Choroid plexus epithelial cell (primary cell): ENCODE measurements around the gene RAPGEF4.
A peak's percentile ranks its signal among the peaks of the same experiment; 100 is the strongest.

Experiments
- DNase-seq: peaks from one replicate; pipeline ENCODE4 v3.0.0-alpha.2; 2010; ENCODE audit warnings: low read depth
- H3K4me3 ChIP-seq: 2 replicates; pipeline ENCODE4 v1.5.1; 2011; ENCODE audit warnings: low read depth, mild to moderate bottlenecking, control low read depth, low read length, moderate library complexity
- TF ChIP-seq, protein P1 (sequence below): conservative IDR thresholded peaks from 2 replicates; pipeline ENCODE4 v1.5.1; 2011; ENCODE audit warnings: low read depth, mild to moderate bottlenecking, control low read depth, inconsistent platforms, low read length, moderate library complexity

Gene RAPGEF4

GRCh38 chr2:172931918-172932520, 196.4 kb downstream of the RAPGEF4 start:
- TF ChIP-seq, protein P1, sequence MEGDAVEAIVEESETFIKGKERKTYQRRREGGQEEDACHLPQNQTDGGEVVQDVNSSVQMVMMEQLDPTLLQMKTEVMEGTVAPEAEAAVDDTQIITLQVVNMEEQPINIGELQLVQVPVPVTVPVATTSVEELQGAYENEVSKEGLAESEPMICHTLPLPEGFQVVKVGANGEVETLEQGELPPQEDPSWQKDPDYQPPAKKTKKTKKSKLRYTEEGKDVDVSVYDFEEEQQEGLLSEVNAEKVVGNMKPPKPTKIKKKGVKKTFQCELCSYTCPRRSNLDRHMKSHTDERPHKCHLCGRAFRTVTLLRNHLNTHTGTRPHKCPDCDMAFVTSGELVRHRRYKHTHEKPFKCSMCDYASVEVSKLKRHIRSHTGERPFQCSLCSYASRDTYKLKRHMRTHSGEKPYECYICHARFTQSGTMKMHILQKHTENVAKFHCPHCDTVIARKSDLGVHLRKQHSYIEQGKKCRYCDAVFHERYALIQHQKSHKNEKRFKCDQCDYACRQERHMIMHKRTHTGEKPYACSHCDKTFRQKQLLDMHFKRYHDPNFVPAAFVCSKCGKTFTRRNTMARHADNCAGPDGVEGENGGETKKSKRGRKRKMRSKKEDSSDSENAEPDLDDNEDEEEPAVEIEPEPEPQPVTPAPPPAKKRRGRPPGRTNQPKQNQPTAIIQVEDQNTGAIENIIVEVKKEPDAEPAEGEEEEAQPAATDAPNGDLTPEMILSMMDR, result peak; percentile 80
- DNase-seq, result peak; percentile 87
- no peak overlapping the region for H3K4me3 ChIP-seq

GRCh38 chr2:172937884-172938712, 202.5 kb downstream of the RAPGEF4 start:
- TF ChIP-seq, protein P1, result no peak
- no peak for DNase-seq
- no peak overlapping the region for H3K4me3 ChIP-seq

GRCh38 chr2:172938713-172939375, 203.2 kb downstream of the RAPGEF4 start:
- no peak overlapping the region for H3K4me3 ChIP-seq
- peak; percentile 44 for DNase-seq
- TF ChIP-seq, protein P1, result no peak

DNA sequence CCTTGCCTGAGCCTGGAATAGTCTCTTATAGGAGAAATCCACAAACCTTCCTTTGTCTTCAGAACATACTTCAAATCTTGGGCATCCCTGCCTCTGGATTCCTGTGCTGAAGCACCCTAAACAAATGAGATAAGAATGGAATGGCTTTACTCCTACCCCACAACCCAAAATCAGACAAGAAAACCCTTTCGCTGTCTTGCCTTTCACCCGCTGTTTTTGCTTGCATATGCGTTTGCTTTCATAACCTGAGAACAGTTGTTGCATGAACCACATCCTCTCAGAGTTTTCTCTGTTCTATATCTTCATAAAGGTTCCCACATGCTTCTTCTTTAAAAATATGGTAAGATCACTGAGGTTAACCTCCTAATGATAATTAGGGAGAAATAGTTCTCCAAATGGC, 207.9 kb downstream of the RAPGEF4 start:
- DNase-seq, result no peak
- H3K4me3 ChIP-seq, result no peak overlapping the region
- TF ChIP-seq, protein P1, result no peak

DNA sequence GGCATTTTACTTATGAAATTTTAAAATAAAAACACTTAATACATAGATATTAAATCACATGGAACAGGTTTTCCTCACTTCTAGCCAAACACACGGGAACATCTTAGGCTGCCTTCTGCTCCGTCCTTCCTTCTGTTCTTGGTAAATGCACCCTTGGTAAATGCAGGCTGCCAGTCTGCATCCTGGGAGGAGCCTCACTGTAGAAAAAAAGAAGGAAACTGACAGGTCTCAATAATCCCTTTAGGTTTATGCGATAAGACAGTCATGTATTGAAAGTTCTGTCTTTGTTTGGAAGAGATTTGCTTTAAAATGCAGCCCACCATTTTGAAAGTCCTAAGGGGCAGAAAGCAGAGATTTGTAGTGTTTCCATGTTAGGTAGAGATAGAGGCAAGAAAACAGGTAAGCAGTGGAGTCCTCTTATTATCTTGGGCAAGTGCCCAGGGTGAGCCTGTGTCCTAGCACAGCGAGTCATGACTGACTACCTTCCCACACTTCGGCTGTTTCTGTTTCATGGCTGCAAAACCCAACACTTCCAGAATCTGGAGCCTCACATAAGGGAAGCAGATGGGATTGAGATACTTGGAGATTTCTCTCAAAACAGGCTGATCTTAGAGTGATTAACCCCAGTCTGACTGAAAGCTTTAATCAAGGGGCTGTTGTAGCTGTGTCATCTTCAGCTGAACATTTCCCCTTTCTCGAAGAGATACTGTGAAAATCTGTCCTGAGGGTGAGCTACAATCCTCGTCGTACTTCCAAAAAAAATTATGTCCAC, 208.6 kb downstream of the RAPGEF4 start:
- TF ChIP-seq, protein P1, result no peak
- no peak for DNase-seq
- H3K4me3 ChIP-seq, result no peak overlapping the region

DNA sequence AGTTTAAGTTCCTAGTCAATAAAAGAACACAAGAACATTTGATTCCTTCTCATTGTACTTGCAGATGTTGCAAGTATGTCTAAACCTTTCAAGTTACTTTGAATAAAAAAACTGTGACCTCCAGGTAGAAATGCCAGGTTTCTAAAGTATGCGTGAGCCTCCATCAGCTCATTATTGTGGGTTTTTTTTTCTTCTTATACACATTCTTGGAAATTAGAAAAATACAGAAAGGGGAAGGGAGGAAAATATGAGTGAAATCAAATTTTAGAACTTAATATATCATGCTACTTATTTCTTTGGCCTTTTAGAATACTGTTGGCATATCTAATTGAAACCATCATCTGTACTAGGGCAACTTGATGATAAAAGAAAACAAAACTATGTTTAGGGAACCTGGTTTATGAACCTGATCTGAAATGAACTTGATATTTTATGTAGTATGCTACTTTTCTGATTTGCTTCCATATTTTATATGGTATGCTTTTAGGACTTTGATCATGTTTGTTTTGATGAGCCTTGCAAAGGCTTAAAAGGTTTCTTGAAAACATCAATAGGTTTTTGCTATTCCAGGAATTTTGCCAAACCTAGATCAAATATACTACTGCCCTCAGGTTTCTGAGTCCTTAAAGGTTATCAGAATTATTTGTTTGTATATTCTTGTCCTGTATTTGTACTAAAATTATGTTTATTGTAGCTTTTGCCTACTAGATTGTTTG, 209.3 kb downstream of the RAPGEF4 start:
- no peak overlapping the region for H3K4me3 ChIP-seq
- no peak for DNase-seq
- TF ChIP-seq, protein P1, result no peak
